GM21423 (cell line): Measurements from ENCODE around the gene PIP5K1C.

Experiments used
- ATAC-seq: cut with Tn5 transposase; IDR thresholded peaks from one replicate; pipeline ENCODE4 v1.9.1; 2021; ENCODE audit warnings: mild to moderate bottlenecking, moderate library complexity; ENCODE audit not compliant: unreplicated experiment

The PIP5K1C gene

DNA sequence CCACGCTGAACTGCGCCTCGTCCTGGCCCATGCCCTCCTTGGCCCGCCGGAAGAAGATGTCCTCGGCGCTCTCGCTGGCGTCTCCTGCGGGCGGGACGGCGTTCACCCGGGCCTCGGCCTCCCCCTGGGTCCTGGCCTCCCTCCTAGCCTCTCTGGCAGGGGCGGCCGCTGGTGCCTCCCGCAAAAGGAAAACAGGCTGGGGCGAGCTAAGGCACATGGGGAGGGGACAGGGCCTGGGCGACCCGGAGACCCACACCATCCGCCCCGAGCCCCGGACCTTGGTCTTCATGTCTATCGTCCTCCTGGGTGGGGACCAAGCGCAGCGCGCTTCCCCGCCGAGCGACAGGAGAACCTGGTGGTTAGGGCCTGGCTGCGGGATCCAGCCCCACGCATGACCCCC, 87.9 kb downstream of the PIP5K1C start:
- ATAC-seq = no peak

DNA sequence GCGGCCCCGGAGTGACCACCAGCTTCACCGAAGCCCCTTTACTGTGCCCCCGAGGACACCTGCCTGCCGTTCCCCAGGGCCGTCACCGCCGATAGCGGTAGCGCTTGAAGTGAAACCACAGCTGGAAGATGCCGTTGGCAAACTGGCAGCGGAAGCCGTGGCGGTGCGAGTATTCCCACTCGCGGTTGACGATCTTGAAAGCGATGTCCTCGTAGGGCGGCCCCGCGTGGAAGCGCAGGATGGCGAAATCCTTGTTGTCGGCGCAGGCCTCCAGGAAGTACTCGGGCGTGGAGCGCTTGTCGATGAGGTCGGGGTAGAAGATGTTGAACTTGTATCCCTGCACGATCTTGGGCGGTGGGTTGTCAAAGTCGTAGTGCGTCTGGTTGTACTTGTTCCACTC, 88.4 kb downstream of the PIP5K1C start:
- ATAC-seq = no peak

DNA sequence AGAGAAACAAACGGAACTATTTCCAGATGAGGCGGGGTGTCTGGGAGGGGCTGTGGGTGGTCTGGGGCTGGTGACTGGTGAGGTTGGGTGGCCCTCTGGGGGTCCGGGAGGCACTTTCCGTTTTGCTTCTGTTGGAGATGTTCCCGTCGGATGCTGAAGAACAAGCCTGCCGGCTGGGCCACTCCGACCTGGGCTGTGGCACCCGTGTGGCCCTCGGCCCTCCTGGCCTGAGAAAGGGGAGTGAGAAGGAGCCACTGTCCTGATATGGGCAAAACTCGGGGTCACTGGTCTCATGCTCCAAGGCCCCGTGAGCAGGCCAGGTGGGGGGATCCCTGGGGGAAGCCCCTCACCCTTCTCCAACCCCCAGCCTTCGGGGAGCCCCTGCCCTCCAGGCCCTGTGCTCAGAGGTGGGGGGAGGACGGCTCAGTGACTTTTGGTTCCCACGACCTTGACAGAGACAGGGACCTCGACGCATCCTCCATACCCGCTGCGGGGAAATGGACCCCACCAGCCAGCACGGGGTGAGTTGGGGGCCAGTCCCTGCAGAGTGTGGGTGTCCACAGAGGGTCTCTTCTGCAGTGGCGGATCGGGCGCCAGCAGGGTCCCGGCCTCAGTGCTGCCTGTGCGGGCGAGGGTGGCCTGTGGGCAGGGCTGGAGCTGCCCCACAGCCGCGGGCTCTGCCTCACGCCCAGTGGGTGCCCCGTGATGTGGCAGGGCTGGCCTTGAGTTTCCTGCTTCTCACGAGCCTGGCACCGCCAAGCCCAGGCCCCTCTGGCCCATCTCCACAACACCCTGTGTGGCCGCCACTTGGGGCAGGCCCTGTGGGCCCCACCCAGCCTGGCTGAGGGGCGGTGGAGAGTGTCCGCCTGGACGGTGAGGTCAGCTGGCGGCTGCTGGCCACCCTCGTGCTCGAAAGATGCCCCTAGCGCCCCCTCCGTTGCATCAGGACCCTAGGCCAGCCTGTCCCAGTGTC, 89.2 kb downstream of the PIP5K1C start:
- ATAC-seq = no peak

DNA sequence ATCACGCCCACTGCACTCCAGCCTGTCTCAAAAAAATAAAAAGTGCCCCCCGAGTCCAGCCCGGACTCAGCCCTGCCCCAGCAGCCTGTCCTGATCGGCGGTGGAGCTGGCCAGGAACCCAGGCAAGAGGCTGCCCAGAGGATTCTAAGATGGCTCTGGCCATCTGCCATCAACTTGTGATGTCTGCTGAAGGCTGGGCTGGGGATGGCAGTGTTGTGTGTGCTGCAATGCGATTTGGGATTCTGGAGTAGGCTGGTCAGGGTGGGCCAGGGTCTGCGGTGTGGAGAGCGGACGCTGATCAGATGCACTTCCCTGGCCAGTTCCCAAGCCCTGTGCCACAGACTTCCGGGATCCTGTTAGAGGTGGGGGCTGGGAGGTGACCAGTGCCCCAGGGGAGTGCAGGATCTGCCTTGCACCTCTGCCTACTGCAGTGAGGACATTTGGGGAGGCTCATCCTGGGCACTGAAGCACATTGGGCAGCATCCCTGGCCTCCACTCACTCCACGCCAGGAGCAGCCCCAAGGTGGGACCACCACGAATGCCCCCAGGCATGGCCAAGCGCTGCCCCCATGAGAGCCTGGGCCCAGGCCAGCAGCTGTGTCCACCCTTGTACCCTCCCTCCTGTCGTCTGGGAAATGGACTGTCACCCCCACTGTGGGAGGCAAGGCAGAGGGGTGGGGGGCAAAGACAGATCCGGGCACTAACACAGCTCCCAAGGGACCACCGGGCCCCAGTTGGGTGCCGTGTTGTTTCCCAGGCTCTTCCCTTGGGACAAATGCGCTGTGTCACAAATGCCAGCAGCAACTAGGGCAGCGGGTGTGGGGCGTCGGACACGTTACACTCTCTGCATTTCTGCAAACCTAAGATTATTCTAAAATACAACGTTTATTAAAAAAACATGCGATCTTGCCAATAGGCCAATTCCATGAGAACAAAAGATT, 90.2 kb downstream of the PIP5K1C start:
- no peak for ATAC-seq

DNA sequence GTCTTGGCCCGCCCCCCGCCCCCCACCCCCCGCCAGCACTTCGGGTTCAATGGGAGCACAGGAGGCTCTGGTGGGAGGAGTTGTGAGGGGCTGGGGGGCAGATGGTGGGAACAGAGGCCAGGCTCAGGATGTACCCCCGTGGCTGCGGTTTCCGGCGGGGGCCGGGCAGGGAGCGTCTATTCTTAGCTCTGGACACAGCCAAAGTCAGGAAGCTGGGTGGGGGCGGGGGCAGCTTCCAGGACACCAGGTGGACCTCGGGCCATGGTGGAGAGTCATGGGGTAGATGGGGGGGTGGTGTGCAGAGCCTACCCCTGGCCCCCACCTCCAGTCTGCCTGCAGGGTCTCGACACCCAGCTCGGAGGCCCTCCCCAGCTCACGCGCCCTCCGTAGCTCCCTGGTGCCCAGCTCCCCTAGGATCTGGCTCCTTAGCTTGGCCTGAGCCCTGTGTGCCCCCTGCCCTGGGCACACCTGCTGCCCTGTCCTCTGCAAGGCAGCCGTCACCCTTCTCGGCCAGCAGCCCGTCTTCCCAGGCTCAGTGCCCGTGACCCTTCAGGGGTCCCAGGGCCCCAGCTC, 91.4 kb downstream of the PIP5K1C start:
- no peak for ATAC-seq

DNA sequence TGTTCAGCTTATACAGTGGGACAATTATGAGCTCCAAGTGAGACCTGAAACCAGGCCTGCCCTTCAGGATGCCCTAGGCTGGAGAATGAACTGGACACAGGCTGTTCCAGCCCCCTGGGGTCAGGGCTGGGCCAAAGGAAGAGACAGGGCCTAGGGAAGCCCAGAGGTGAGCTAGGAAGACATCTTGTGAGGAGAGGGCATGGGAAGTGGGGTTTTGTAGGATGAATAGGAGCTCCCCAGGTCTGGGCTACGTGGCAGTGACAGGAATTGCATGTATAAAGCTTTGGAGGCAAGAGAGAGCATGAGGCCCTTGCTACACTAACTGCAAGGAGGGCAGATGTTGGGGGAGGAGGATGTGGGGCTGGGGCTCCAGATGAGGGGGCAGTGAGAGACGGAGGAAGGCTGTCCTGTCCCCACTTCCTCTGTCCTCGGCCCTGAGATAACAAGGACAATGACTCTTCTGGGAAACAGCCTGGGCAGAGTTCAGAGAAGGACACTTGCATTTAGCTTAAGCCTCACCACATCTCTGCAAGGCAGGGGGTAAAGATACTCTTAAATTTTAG, 92.1 kb downstream of the PIP5K1C start:
- ATAC-seq = no peak

DNA sequence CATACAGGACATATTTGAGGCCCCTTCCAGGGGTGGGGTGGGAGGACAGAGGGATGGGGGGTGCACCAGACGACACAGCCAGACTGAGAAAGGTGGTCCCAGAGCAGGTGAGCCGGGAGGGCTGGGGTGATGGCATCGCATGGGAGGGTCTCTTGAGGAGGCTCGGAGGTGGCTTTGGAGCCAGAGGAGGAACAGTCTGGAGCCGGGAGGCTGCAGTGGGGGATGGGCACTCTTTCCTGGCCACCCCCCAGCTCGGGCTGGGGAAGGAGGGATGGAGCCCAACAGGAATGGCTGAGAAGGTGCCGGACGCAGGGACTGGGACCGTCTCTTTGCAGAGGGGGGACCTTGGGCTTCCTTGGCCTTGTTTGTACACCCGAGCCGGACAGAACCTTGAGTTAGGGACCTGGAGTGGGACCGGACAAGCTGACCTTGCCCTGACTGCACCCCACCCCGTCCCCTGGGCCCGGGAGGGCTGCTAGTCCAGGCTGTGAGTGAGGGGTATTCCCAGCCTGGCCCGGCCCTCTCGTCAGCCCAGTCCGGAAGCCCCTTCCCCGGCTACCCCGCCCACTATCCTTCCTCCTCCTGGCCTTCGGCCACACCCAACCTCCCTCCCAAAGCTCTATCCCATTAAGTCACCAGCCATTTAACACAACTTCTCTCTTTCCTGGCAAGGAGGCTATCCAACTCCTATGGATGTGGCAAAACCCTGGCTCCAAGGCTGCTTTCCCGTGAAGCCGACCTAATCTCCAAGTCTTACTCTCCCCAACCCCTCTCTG, 92.8 kb downstream of the PIP5K1C start:
- ATAC-seq = no peak

DNA sequence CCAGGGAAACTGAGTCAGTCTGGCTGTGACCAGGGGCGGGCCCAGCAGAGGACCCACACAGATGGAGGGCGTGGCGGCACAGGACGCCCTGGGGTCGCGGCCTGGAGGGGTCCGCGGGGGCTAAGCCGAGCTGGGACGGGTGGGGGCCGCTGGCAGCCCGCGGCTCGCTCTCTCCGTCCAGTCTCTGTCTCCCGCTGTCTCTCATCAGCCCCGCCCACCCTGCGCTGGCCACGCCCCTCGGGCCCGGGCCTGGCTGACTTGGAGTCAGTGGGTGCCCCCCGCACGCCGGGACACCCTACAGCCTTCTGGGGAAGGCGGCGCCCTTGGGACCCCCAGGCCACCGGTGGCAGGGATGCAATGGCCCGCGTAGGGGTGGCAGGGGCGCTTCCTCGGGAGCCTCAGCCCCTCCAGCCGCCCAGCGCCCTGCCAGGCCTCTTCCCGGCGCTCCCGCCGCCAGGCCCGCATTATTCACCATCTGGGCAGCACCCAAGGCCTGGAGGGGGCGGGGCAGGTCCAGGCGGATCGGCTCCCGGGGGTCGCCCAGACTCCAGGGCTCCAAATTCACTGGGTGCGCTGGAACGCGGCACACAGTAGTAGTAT, 93.5 kb downstream of the PIP5K1C start, which contains the start of gene TBXA2R:
Gene TBXA2R (minus strand): TSS at position 186 of the 600 bp plus-strand sequence. CDS start 6,241 bp downstream, outside the sequence.
- ATAC-seq = no peak

DNA sequence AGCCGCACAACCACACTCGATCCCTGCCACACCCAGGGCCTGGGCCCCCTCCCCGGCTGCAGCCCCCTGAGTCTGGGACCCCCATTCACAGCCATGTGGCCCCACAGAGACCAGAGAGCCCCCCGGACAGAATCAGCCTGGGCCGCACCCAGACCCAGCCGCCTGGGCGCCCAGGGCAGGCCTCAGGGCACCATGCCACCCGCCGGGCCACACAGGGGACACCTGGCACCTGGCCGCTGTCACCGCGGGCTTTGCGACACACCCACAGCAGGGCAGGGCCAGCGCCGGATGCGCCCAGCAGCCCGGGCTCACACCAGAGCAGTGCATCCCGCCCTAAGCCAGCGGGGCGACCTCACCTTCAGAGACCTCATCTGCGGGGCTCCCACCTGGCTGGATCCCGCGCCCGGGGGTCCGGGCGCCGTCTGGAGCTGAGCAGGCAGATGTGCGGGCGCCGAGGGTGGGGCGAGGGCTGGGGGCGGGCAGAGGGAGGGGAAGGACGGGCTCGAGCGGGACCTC, 94.0 kb downstream of the PIP5K1C start:
- no peak for ATAC-seq

DNA sequence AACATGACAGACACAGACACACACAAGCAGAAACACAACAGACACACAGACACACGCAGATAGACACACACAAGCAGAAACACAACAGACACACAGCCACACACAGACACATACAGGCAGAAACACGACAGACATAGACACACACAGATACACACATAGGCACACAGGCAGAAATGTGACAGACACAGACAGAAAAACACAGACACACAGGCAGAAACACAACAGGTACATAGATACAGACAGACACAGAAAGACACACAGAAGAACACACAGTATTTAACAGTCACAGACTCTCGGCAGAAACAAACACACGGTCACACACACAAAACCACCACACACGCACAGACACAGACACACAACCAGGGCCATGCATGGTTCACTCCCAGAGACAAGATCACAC, 94.5 kb downstream of the PIP5K1C start:
- ATAC-seq = no peak

DNA sequence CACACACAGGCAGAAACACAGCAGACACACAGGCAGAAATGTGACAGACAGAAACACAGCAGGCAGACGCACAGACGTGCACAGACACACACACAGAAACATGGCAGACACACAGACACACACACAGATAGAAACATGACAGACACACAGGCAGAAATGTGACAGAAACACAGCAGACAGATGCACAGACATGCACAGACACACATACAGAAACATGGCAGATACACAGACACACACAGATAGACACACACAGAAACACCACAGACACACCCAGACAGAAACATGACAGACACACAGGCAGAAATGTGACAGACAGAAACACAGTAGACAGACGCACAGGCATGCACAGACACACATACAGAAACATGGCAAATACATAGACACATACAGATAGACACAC, 94.9 kb downstream of the PIP5K1C start:
- no peak for ATAC-seq

DNA sequence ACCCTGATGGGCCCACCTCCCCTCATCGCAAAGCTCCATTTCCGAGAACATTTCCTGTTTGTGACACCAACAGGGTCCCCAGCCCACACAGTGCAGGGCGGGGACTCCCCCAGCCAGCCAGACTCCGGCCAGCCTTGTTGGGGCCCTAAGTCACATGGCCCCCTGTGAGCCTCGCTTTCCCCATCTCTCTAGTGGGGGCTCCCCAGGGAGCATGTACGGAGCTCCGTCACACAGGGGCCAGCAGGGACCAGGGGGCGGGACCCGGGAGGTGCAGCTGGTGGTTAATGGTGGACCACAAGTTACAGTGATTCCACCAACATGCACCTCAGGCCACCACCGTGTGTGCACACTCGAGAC, 95.3 kb downstream of the PIP5K1C start:
- ATAC-seq = no peak

DNA sequence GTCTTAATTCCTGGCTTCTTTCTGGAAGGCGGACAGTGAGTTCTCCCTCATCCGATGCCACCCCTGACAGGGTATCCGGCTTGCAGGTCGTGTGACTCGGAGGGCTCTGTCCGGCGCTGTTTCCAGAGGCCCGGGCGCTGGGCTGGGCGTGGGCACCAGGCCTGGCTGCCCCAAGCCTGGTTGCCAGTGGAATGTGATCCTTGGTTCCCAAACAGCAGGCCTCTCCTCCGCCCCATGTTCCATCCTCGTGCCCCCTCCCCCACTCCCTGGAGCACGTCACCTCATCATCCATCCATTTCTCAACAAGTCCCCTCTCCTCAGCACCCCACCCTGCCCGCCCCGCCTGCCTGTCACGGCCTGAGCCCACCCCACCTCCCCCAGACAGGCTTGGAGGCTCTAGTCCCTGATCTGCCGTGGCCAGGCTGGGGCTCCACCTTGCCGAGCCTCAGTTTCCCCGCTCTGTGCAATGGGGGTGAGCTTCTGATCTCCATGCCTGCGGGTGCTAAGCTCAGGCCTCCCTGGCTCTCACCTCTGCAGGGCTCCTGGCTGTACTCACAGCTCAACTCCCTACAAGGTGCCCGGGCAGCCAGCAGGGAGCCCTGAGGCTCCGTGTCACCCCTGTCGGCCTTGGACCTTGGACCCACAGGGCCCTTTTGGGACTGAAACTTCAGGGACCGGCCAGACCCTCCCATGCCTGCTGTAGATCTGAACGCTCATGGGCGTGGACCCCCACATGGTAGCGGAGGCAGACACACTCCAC, 95.9 kb downstream of the PIP5K1C start:
- no peak for ATAC-seq

DNA sequence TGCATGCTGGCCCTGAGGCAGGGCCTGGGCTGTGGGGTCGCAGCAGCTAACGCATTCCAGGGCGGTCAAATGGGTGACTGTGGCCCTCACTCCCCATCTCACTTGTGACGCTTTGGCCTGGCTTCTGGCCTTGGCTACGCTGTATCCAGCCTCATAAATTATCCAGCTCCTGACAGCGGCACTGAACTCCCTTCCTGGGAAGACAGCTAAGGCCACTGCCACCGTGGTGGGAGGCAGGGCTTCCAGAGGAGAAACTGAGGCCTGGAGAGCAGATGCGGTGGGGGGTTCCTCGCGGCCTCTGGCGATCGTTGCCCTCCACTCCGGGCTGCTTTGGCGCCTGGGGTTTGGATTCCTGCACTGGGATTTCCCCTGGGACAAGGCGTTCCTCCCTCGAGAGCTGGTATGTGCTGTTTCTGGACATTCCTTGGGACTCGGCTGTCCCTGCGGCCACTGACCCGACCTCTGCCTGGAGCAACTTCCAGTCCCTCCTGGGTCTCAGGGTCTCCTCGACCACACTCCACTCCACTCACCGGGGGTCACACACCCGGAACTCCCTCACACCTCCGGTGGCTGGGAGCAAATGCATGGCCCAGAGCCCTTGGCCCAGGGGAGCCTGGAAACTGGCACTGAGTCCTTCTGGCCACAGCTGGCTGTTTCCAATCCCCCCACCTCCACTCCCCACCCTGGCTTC, 97.0 kb downstream of the PIP5K1C start:
- no peak for ATAC-seq

DNA sequence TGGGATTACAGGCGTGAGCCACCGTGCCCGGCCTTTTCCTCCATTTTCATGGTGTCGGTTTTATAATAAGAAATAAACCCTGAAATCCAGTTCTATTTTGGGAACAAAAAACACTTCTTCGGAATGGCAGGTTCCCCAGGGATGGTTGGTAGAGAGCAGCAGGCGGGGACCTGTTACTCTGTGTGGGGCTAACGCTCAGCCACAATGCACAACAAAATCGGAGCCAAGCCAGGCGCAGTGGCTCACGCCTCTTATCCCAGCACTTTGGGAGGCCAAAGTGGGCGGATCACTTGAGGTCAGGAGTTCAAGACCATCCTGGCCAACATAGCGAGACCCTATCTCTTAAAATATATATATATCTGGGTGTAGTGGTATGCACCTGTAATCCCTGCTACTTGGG, 99.2 kb downstream of the PIP5K1C start:
- no peak for ATAC-seq

DNA sequence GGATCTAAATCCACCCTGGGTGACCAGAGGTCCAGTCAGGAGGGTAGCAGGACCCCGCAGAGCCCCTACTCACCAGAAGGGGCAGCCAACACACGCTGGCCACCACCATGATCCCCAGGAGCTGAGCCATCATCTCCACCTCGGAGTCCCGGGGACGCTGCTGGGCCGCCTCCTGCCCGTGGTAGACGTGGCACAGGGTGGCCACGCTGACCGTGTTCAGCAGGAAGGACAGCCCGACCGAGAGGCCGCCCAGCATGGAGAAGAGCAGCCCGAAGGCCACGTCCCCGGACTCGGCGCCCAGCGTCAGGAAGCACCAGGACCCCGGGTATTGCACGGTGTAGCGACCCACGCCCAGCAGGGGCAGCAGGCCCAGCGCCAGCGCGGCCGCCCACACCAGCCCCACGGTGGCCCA, 100.5 kb downstream of the PIP5K1C start:
- no peak for ATAC-seq

DNA sequence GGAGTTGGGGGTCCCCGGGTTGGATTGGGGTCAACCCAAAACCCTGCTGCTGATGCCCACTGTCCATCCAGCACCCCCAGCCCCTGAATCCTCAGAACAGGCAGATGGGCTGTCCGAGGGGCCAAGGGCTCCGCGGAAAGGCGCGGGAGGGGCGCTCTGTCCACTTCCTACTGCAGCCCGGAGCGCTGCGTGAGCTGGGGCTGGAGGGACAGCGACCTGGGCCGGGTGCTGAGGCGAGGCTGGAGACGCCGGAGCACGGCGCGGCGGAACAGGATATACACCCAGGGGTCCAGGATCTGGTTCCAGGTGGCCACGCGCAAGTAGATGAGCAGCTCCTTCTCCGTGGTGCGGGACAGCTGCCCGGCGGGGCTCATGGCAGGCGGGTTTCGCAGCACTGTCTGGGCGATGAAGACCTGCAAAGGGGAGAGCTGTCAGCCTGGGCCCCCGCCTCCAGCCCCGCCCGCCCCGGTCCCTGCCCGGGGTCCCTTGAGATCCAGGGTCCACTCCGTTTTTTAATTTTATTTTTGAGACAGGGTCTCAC, 104.7 kb downstream of the PIP5K1C start:
- no peak for ATAC-seq

DNA sequence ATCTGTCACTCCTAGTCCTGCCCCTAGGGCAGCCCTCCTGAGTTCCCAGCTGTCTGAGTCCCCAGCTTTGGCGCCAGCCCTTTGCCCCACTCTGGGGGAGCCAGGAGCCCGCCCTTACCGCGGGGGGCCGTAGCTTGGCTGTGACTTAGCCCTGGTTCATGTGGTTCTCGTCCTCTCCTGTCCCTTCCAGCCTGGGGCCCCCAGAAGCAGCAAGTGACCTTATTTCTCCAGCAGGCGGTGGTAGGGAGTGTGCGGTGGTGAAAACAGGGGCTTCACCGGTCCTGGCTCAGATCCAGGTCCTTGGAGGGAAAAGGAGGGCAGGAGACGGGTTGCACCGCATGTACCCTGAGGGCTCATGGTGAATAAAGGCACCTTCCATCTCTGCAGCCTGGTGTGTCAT, 107.1 kb downstream of the PIP5K1C start:
- no peak for ATAC-seq
